Activated CD8-positive, alpha-beta T cell treated with anti-CD3 and anti-CD28 coated beads, Interleukin-2, amount 10 ng/mL, durations not matched to agents 7 days and 5 days (primary cell): ENCODE data around the gene FAM219A. TPM values are rescaled to one million over a fixed set of nuclear protein-coding genes. Genes with fewer than 3 reads are reported as not detected.
"Not testable (repeated sequence)": the region's sequence is repeated elsewhere in the genome, so short reads cannot be mapped to it uniquely, and the experiment has no call there.

ENCODE experiments used
- ATAC-seq: fragments of 150-1000 bp; cut with Tn5 transposase; one replicate; pipeline ENCODE4 v1.10.0; 2021; ENCODE audit warnings: moderate library complexity
- CTCF ChIA-PET: fragments of 350-600 bp; sonication (Branson Sonifier 250); formaldehyde crosslinking; loops from one replicate; lab custom pipeline; 2021; ENCODE audit warnings: antibody characterized with exemption; lab: Charles Lee
- POLR2A ChIA-PET: fragments of 350-600 bp; sonication (Branson Sonifier 250); formaldehyde crosslinking; loops from one replicate; lab custom pipeline; 2021; ENCODE audit warnings: antibody characterized with exemption; lab: Charles Lee
- DNase-seq: peaks from one replicate; pipeline ENCODE4 v3.0.0-alpha.2; 2020
- H3K27ac Mint-ChIP-seq: one replicate; pipeline ENCODE4 v1.8.0; 2021; ENCODE audit warnings: mild to moderate bottlenecking, mixed read lengths
- H3K27me3 Mint-ChIP-seq: one replicate; pipeline ENCODE4 v1.8.0; 2021; ENCODE audit warnings: low read depth, mixed read lengths
- H3K36me3 Mint-ChIP-seq: one replicate; pipeline ENCODE4 v1.8.0; 2021; ENCODE audit warnings: low read depth, mixed read lengths
- H3K4me1 Mint-ChIP-seq: one replicate; pipeline ENCODE4 v1.8.0; 2021; ENCODE audit warnings: low read depth, mixed read lengths
- H3K4me3 Mint-ChIP-seq: one replicate; pipeline ENCODE4 v1.8.0; 2021; ENCODE audit warnings: mild to moderate bottlenecking, mixed read lengths
- H3K9me3 Mint-ChIP-seq: one replicate; pipeline ENCODE4 v1.8.0; 2022; ENCODE audit warnings: mixed read lengths; ENCODE audit not compliant: insufficient read depth
- total RNA-seq, 2 experiments: library from RNA; stranded (reverse); gene quantifications; one replicate each; pipeline ENCODE4 v1.2.3, GENCODE V29; 2021

The FAM219A gene
- total RNA-seq, 2 experiments from 2014 or later: 7.5 to 8.3 TPM

DNA sequence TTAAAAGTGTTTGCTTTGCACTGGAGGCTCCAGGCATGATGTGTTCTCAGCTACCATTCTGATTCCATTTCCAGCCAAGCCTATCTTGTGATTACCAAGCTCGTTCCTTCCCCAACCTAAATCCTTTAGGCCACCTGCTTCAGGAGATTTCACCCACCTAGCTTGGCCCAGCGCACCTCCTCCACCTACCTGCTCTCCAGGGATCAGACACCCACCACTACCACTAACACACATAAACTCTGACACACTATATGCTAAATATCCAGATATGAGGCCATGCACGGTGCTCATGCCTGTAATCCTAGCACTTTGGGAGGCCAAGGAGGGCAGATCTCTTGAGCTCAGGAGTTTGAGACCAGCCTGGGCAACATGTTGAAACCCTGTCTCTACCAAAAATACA, 84.0 kb downstream of the FAM219A start:
- Mint-ChIP-seq H3K4me3 (no peak overlapping the region), H3K27ac (no peak overlapping the region), H3K36me3 (peaks cover 32% of the 10 kb centered on the region), H3K4me1 (peaks cover 41% of the 10 kb centered on the region), H3K9me3 (peaks cover 5% of the 10 kb centered on the region), H3K27me3 (peaks cover 5% of the 10 kb centered on the region)
- DNase-seq: no peak
- ChIA-PET POLR2A (no interaction called here), CTCF (interaction anchor here (1.1 to 9.8 kb wide), 3 partner anchors 11 to 121 kb away, joined by 3 to 193 read pairs (median 5); no protein-coding TSS in a partner anchor)
- no peak for ATAC-seq

DNA sequence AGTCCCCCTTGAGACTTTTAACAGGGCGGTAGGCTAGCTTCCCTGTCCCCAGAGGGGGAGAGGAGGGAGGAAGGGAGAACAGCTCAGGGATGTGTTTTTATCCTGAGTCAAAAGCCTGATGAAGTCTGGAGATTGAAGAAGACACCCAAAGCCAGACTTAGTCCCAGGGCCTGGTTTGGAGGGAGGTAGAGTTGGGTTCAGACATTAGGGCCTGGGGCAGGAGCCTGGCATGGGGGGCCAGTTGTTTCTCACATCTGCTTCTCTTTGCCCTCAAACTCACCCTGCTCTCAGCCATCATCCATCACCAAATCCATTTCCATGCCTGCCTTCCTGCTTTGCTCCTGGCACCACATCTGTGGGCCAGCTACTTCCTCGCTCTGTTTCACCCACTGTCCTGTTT, 84.6 kb downstream of the FAM219A start:
- H3K27me3 Mint-ChIP-seq: peaks cover 5% of the 10 kb centered on the region
- POLR2A ChIA-PET: no interaction called here
- DNase-seq (no peak), ATAC-seq (no peak)
- CTCF ChIA-PET: interaction anchor here (0.9 to 9.8 kb wide), 3 partner anchors 15 to 121 kb away, joined by 3 to 193 read pairs (median 5); no protein-coding TSS in a partner anchor
- peaks cover 8% of the 10 kb centered on the region for H3K9me3 Mint-ChIP-seq
- peaks cover 37% of the 10 kb centered on the region for H3K36me3 Mint-ChIP-seq
- no peak overlapping the region for H3K4me3 Mint-ChIP-seq
- H3K27ac Mint-ChIP-seq: no peak overlapping the region
- H3K4me1 Mint-ChIP-seq: peaks cover 37% of the 10 kb centered on the region

DNA sequence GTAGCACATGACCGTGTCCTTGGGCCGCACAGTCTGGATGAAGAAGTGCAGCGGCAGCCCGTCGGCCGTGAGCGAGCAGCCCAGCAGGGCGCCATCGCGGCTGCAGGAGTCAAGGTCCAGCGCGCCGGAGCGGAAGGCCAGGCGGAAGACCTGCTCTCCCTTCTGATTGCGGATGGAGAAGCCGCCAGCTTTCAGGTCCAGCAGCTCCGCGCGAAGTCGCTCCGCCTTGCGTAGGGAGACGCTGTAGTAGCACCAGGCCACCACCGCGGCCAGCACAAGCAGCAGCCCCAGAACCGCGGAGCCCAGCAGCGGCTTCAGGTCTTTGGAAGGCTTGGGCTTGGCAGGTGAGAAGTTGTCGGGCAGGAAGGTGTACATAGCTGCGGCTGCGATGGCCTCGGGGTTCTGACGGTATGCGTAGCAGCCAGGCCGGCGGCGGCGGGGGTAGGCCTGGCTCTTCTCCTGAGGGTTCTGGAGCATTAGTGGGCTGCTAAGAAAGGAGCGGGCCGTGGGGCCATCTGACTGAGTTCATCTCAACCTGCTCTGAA, 85.8 kb downstream of the FAM219A start:
- peaks cover 47% of the 10 kb centered on the region for H3K36me3 Mint-ChIP-seq
- ChIA-PET POLR2A (no interaction called here), CTCF (interaction anchor here (0.9 to 9.8 kb wide), 2 partner anchors 16 to 38 kb away, joined by 3 to 193 read pairs; no protein-coding TSS in a partner anchor)
- H3K4me1 Mint-ChIP-seq: peaks cover 31% of the 10 kb centered on the region
- H3K27me3 Mint-ChIP-seq: no peaks in the 10 kb centered on the region
- H3K4me3 Mint-ChIP-seq: no peak overlapping the region
- H3K27ac Mint-ChIP-seq: no peak overlapping the region
- DNase-seq (no peak), ATAC-seq (no peak)
- H3K9me3 Mint-ChIP-seq: peaks cover 9% of the 10 kb centered on the region

DNA sequence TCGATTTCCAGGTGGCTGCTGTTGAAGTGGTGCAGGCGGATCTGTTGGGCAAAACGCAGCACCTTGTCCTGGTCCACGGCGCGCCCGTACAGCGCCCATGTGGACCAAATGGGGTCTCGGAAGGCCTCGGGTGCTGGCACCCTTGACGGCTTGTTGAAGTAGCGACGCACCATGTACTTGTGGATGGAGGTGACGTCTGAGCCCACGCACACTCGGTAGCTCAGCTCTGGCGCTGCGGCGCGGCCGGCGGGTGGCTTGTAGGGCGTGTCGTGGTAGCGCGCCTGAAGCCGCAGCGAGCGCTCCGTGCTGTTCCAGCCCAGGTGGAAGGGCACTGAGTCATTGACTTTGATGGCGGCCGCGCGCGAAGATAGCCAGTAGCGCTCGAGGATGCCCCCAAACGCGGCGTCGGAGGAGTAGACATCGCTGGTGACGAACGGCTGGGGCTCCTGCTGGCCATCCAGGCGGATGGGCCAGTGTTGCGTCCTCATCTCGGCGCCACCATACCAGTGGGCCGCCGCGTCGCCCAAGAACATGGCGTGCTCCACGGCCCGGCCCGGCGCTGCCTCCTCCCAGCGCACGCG, 86.4 kb downstream of the FAM219A start:
- CTCF ChIA-PET: interaction anchor here (9.8 kb wide), 1 partner anchor 37 kb away, joined by 193 read pairs; no protein-coding TSS in a partner anchor
- no peak overlapping the region for H3K27ac Mint-ChIP-seq
- DNase-seq: no peak
- peaks cover 28% of the 10 kb centered on the region for H3K4me1 Mint-ChIP-seq
- POLR2A ChIA-PET: no interaction called here
- peaks cover 9% of the 10 kb centered on the region for H3K9me3 Mint-ChIP-seq
- H3K36me3 Mint-ChIP-seq: peaks cover 52% of the 10 kb centered on the region
- no peak overlapping the region for H3K4me3 Mint-ChIP-seq
- H3K27me3 Mint-ChIP-seq: no peaks in the 10 kb centered on the region
- ATAC-seq: no peak

DNA sequence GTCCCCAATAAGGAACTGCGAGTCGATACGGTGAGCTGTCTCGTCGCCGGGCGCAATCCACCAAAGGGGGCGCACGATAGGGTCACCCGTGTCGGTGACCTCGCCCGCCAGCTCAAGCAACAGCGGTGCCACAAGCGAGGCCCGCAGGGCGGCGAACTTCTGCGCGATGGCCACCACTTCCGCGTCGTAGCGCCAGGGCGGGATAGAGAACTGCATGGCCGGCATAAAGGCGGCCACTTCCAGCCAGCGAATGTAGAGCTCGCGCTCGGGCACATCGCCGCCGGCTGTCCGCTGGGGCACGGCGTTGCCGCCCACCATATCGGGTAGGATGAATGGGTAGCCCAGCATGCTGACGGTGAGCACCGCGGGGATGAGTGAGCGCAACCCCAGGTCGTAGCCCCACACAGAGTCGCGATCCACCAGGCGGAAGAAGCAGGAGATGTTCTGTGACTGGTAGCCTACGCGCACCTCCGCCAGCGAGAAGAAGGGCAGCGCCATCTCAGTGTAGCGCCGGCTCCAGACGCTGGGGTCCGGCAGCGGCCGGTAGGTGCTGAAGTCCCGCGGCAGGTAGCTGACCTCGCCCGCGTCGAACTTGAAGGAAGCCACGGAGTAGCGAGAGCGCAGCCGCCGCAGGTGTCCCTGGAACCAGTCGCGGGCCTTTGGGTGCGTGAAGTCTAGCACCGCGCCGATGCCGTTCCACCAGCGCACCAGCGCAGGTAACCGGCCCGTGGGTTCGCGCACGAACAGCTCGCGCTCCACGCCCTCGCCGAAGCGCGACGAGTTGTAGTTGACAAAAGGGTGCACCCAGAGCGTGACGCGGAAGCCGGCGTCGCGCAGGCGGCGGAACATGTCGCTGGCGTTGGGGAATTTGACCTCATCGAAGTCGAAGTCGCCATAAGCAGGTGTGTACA, 87.1 kb downstream of the FAM219A start:
- ChIA-PET POLR2A (no interaction called here), CTCF (no interaction called here)
- ATAC-seq (no peak), DNase-seq (no peak)
- no peaks in the 10 kb centered on the region for H3K27me3 Mint-ChIP-seq
- H3K27ac Mint-ChIP-seq: no peak overlapping the region
- peaks cover 55% of the 10 kb centered on the region for H3K36me3 Mint-ChIP-seq
- H3K4me1 Mint-ChIP-seq: peaks cover 25% of the 10 kb centered on the region
- H3K4me3 Mint-ChIP-seq: no peak overlapping the region
- H3K9me3 Mint-ChIP-seq: peaks cover 9% of the 10 kb centered on the region

DNA sequence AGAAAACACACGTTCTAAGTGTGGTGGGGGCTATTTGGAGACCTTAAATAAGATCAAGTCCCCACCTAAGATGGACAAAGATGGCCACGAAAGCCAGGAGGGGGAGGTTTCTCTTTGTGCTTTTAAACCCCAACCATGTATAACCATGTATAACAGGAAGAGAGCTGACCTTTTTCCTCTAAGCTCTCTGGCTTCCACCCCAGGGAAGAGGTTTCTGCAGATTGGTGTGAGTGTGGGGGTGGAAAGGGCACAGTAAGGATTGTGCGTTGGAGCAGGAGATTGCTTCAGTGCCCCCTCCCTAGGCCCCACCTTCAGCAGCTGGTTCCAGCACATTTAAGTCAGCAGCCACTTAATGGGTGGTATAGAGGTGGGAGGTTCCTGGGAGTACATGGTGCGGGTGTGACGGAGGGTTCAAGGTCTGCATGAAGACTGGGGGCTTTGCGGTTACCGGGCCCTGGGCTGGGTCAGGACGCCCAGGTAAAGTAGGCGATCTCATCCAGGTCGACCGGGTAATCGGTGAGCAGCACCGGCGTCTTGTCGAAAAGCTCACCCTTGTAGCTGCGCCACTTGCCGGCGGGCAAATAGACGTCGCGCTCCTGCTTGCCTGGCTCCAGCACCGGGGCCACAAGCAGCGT, 87.9 kb downstream of the FAM219A start:
- H3K27ac Mint-ChIP-seq: no peak overlapping the region
- DNase-seq: no peak
- H3K9me3 Mint-ChIP-seq: peaks cover 9% of the 10 kb centered on the region
- peaks cover 54% of the 10 kb centered on the region for H3K36me3 Mint-ChIP-seq
- no peak overlapping the region for H3K4me3 Mint-ChIP-seq
- POLR2A ChIA-PET: no interaction called here
- CTCF ChIA-PET: no interaction called here
- no peak for ATAC-seq
- peaks cover 18% of the 10 kb centered on the region for H3K4me1 Mint-ChIP-seq
- H3K27me3 Mint-ChIP-seq: no peaks in the 10 kb centered on the region

DNA sequence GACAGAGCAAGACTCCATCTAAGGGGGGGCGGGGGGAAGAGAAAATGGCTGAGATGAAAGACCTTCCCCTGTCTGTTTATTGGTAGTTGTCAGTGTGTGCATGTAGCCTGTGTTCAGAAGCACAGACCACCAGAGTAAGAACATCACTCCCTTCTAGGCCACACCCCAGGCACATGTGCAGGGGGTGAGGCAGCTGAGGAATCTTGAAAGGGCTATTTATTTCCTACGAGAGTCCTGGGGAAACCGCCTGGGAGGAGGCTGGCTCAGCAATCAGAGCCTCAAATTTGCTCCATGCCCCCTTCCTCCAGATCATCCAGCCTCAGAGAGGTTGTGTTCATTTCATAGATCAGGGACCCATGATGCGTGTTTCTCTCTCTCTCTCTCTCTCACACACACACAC, 88.7 kb downstream of the FAM219A start:
- H3K9me3 Mint-ChIP-seq: peaks cover 9% of the 10 kb centered on the region
- ChIA-PET CTCF (interaction anchor here (1.0 to 1.3 kb wide), 2 partner anchors 8 to 10 kb away, joined by 3 read pairs; partner anchors contain the start of gene MYORG), POLR2A (no interaction called here)
- peaks cover 54% of the 10 kb centered on the region for H3K36me3 Mint-ChIP-seq
- H3K27me3 Mint-ChIP-seq: no peaks in the 10 kb centered on the region
- H3K27ac Mint-ChIP-seq: no peak overlapping the region
- no peak overlapping the region for H3K4me3 Mint-ChIP-seq
- no peak for ATAC-seq
- peaks cover 16% of the 10 kb centered on the region for H3K4me1 Mint-ChIP-seq
- DNase-seq: no peak

DNA sequence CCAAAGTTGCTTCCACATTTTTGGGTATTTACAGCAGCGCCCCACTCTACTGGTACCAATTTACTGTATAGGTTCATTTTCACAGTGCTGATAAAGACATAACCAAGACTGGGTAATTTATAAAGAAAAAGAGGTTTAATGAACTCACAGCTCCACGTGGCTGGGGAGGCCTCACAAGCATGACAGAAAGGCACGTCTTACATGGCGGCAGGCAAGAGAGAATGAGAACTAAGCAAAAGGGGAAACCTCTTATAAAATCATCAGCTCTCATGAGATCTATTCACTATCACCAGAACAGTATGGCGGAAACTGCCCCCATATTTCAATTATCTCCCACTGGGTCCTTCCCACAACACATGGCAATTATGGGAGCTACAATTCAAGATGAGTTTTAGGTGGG, 89.6 kb downstream of the FAM219A start:
- POLR2A ChIA-PET, H3K27me3 Mint-ChIP-seq, H3K4me3 Mint-ChIP-seq, DNase-seq, ATAC-seq, H3K27ac Mint-ChIP-seq, H3K9me3 Mint-ChIP-seq: not testable (repeated sequence)
- peaks cover 54% of the 10 kb centered on the region for H3K36me3 Mint-ChIP-seq
- H3K4me1 Mint-ChIP-seq: peaks cover 19% of the 10 kb centered on the region
- CTCF ChIA-PET: interaction anchor here (1.0 to 1.3 kb wide), 2 partner anchors 8 to 10 kb away, joined by 3 read pairs; partner anchors contain the start of gene MYORG

DNA sequence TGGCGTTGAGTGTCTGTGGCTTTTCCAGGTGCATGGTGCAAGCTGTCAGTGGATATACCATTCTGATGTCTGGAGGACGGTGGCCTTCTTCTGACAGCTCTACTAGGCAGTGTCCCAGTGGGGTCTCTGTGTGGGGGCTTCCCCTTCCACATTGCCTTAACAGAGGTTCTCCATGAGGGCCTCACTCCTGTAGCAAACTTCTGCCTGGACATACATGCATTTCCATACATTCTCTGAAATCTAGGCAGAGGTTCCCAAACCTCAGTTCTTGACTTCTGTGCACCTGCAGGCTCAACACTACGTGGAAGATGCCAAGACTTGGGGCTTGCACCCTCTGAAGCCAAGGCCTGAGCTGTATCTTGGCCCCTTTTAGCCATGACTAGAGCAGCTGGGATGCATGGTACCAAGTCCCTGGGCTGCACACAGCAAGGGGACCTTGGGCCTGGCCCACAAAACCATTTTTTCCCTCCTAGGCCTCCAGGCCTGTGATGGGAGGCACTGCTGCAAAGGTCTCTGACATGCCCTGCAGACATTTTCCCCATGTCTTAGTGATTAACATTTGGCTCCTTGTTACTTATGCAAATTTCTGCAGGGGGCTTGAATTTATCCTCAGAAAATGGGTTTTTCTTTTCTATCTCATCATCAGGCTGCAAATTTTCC, 90.5 kb downstream of the FAM219A start:
- POLR2A ChIA-PET, CTCF ChIA-PET, ATAC-seq, H3K27ac Mint-ChIP-seq, H3K4me3 Mint-ChIP-seq, DNase-seq, H3K9me3 Mint-ChIP-seq, H3K27me3 Mint-ChIP-seq: not testable (repeated sequence)
- peaks cover 52% of the 10 kb centered on the region for H3K36me3 Mint-ChIP-seq
- H3K4me1 Mint-ChIP-seq: peaks cover 26% of the 10 kb centered on the region

DNA sequence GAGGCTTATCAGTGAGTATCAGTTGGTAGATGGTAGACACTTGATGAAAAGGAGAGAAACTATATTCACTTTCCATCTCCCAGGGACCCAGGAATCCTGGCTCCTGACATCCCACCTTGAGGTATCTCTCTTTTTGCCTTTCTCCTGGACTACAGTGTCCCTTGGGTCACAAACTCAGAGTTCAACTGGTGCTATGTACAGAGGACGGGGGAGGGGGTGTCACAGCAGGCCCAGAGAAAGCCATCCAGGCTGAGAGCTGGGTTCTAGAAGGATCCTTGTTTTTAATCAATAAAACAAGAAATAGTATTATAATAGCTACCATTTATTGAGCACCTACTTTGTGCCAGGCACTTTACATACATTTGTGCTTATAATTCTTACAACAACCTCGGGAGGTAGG, 92.0 kb downstream of the FAM219A start:
- POLR2A ChIA-PET: interaction anchor here (0.6 kb wide), 1 partner anchor 346 kb away, joined by 4 read pairs; no protein-coding TSS in a partner anchor
- H3K4me3 Mint-ChIP-seq: no peak overlapping the region
- CTCF ChIA-PET: interaction anchor here (0.9 kb wide), 1 partner anchor 32 kb away, joined by 3 read pairs; no protein-coding TSS in a partner anchor
- peaks cover 42% of the 10 kb centered on the region for H3K36me3 Mint-ChIP-seq
- no peaks in the 10 kb centered on the region for H3K27me3 Mint-ChIP-seq
- peaks cover 26% of the 10 kb centered on the region for H3K4me1 Mint-ChIP-seq
- no peak overlapping the region for H3K27ac Mint-ChIP-seq
- DNase-seq (no peak), ATAC-seq (no peak)
- peaks cover 8% of the 10 kb centered on the region for H3K9me3 Mint-ChIP-seq

DNA sequence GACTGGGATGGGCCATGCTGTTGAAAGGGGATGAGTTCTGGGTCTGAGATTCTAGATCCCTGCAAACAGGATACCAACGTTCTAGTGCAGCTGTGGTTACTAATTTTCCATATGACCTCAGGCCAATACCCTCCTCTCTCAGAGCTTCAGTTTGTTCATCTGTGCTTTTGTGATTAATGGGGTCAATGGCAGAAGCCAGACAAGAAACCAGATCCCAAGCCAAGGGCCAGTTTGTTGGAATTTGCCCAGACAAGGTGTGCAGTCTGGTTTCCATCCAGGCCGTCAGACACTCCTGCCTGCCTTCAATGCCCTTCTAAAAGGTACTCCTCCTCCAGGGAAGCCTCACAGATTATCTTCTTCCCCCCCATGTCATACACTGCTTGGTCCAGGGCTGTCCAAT, 93.1 kb downstream of the FAM219A start:
- ChIA-PET POLR2A (no interaction called here), CTCF (no interaction called here)
- H3K4me1 Mint-ChIP-seq: peaks cover 21% of the 10 kb centered on the region
- peaks cover 4% of the 10 kb centered on the region for H3K9me3 Mint-ChIP-seq
- peaks cover 32% of the 10 kb centered on the region for H3K36me3 Mint-ChIP-seq
- DNase-seq (no peak), ATAC-seq (no peak)
- H3K27me3 Mint-ChIP-seq: no peaks in the 10 kb centered on the region
- no peak overlapping the region for H3K27ac Mint-ChIP-seq
- no peak overlapping the region for H3K4me3 Mint-ChIP-seq
